Activated CD8-positive, alpha-beta T cell treated with anti-CD3 and anti-CD28 coated beads for 36 hours (primary cell): ENCODE data around the gene PDZD2. TPM values are rescaled to one million over a fixed set of nuclear protein-coding genes. Genes with fewer than 3 reads are reported as not detected.

Experiments
- ATAC-seq: fragments of 200-7000 bp; cut with Tn5 transposase; one replicate; pipeline ENCODE4 v1.10.0; 2021; ENCODE audit warnings: mild to moderate bottlenecking, moderate library complexity
- CTCF ChIA-PET: fragments of 350-600 bp; sonication (Branson Sonifier 250); formaldehyde crosslinking; loops from one replicate; lab custom pipeline; 2021; ENCODE audit warnings: antibody characterized with exemption; lab: Charles Lee
- POLR2A ChIA-PET: fragments of 350-600 bp; sonication (Branson Sonifier 250); formaldehyde crosslinking; loops from one replicate; lab custom pipeline; 2021; ENCODE audit warnings: antibody characterized with exemption; lab: Charles Lee
- DNase-seq: peaks from one replicate; pipeline ENCODE4 v3.0.0-alpha.2; 2020
- H3K27ac Mint-ChIP-seq: one replicate; pipeline ENCODE4 v1.8.0; 2021; ENCODE audit warnings: mild to moderate bottlenecking, mixed read lengths
- H3K27me3 Mint-ChIP-seq: one replicate; pipeline ENCODE4 v1.8.0; 2021; ENCODE audit warnings: mixed read lengths
- H3K36me3 Mint-ChIP-seq: one replicate; pipeline ENCODE4 v1.8.0; 2021; ENCODE audit warnings: low read depth, mixed read lengths
- H3K4me1 Mint-ChIP-seq: one replicate; pipeline ENCODE4 v1.8.0; 2021; ENCODE audit warnings: low read depth, mixed read lengths
- H3K4me3 Mint-ChIP-seq: one replicate; pipeline ENCODE4 v1.8.0; 2021; ENCODE audit warnings: mild to moderate bottlenecking, moderate library complexity, mixed read lengths
- H3K9me3 Mint-ChIP-seq: one replicate; pipeline ENCODE4 v1.8.0; 2021; ENCODE audit warnings: mixed read lengths
- intact Hi-C: fragments of 100-400 bp; cut with micrococcal nuclease; formaldehyde crosslinking; loops from one replicate; pipeline ENCODE4 v1.10.0; 2022
- total RNA-seq, 2 experiments: library from RNA; stranded (reverse); gene quantifications; one replicate each; pipeline ENCODE4 v1.2.3, GENCODE V29; 2021
- TF ChIP-seq, protein P1 (sequence below): fragments of 200-600 bp; IDR thresholded peaks from one replicate; pipeline ENCODE4 v1.8.0; 2022; ENCODE audit warnings: antibody characterized with exemption, mild to moderate bottlenecking

PDZD2 gene
- total RNA-seq, 2 experiments from 2014 or later, result not detected

DNA sequence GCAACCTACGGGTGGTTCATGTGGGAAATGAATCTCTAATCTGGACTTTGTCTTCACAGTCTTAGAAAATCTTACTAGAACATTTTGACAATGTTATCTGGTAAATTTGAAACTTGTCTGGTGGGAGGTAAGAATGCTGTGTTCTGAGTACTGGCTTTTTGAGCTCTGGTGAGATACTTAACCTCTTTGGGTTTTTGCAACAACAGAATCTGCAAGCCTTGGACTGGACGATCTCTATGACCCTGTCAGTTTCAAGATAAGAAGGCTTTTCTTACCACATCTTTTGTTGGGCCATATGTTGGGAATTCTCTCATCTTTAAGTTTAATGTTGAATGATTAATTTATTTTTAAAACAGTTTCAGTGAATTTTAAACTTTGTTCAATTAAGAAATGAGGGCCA, 422.3 kb downstream of the PDZD2 start:
- Mint-ChIP-seq H3K4me1 (no peaks in the 10 kb centered on the region), H3K4me3 (no peak overlapping the region), H3K27ac (no peak overlapping the region), H3K9me3 (no peaks in the 10 kb centered on the region), H3K27me3 (no peaks in the 10 kb centered on the region), H3K36me3 (no peaks in the 10 kb centered on the region)
- TF ChIP-seq, protein P1, sequence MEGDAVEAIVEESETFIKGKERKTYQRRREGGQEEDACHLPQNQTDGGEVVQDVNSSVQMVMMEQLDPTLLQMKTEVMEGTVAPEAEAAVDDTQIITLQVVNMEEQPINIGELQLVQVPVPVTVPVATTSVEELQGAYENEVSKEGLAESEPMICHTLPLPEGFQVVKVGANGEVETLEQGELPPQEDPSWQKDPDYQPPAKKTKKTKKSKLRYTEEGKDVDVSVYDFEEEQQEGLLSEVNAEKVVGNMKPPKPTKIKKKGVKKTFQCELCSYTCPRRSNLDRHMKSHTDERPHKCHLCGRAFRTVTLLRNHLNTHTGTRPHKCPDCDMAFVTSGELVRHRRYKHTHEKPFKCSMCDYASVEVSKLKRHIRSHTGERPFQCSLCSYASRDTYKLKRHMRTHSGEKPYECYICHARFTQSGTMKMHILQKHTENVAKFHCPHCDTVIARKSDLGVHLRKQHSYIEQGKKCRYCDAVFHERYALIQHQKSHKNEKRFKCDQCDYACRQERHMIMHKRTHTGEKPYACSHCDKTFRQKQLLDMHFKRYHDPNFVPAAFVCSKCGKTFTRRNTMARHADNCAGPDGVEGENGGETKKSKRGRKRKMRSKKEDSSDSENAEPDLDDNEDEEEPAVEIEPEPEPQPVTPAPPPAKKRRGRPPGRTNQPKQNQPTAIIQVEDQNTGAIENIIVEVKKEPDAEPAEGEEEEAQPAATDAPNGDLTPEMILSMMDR, result no peak
- ATAC-seq (no peak), DNase-seq (no peak)
- ChIA-PET CTCF (interaction anchor here (1.9 kb wide), 1 partner anchor 16 kb away, joined by 8 read pairs; no protein-coding TSS in a partner anchor), POLR2A (no interaction called here)
- intact Hi-C loops, result no loop called here

DNA sequence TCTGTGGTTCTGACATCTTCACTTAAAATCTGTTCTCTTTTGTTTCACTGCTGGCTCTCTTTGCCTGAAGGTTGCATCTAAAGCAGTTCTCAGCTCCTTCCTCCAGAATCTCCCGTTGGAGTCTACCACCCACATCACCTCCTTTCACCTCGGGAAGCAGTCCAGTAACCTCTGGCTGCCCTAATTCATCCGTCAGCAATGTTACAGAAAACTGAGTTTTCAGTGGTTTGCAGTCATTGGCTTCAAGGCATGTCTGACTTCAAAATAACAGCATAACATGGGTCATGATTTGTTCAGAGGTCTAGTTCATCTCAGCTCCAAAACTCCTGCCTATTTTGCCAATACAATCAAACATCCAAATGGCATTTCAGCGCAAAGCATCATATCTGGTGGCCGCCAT, 427.5 kb downstream of the PDZD2 start:
- TF ChIP-seq, protein P1, result no peak
- Mint-ChIP-seq H3K4me1 (no peaks in the 10 kb centered on the region), H3K9me3 (no peaks in the 10 kb centered on the region), H3K27me3 (no peaks in the 10 kb centered on the region), H3K27ac (no peak overlapping the region), H3K4me3 (no peak overlapping the region), H3K36me3 (no peaks in the 10 kb centered on the region)
- no peak for DNase-seq
- CTCF ChIA-PET, result interaction anchor here (1.1 to 1.4 kb wide), 3 partner anchors 10 to 26 kb away, joined by 3 to 5 read pairs (median 3); no protein-coding TSS in a partner anchor
- ATAC-seq, result no peak
- POLR2A ChIA-PET, result no interaction called here
- intact Hi-C loops, result no loop called here

DNA sequence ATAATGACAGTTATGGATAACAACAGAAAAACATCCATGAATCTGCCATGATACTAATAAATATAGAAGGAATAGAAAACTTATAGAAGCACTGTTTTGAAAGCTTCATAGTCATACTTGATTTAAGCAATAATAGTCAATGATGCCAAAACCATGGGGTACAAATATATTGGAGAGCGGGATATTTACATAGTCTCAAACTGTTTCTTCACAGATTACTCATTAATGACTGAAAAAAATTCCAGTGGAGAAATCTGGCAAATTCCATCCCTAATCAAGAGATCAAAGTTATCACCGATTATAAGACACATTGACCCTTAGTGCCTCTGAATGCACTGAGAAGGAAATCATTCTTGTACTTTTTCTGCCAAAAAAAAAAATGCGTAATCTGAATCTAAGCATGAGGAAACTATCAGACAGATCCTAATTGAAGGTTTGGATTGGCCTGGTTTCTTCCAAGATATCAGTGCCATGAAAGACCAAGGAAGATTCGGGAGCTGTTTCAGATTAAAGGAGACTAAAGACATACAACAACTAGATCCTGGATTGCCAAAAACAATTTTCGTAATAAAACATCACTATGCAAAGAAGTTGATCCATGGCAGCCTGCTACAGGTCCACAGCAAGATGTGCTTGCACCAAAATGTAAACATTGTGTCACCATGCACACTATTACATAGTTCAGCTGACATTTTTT, 429.0 kb downstream of the PDZD2 start:
- H3K9me3 Mint-ChIP-seq, result no peaks in the 10 kb centered on the region
- H3K36me3 Mint-ChIP-seq, result no peaks in the 10 kb centered on the region
- TF ChIP-seq, protein P1, result no peak
- ChIA-PET CTCF (interaction anchor here (1.4 to 1.5 kb wide), 2 partner anchors 9 to 25 kb away, joined by 3 to 9 read pairs; no protein-coding TSS in a partner anchor), POLR2A (interaction anchor here (0.6 kb wide), 1 partner anchor 70 kb away, joined by 3 read pairs; no protein-coding TSS in a partner anchor)
- DNase-seq (no peak), ATAC-seq (no peak)
- H3K27me3 Mint-ChIP-seq, result no peaks in the 10 kb centered on the region
- H3K4me3 Mint-ChIP-seq, result no peak overlapping the region
- intact Hi-C loops, result no loop called here
- no peak overlapping the region for H3K27ac Mint-ChIP-seq
- no peaks in the 10 kb centered on the region for H3K4me1 Mint-ChIP-seq

DNA sequence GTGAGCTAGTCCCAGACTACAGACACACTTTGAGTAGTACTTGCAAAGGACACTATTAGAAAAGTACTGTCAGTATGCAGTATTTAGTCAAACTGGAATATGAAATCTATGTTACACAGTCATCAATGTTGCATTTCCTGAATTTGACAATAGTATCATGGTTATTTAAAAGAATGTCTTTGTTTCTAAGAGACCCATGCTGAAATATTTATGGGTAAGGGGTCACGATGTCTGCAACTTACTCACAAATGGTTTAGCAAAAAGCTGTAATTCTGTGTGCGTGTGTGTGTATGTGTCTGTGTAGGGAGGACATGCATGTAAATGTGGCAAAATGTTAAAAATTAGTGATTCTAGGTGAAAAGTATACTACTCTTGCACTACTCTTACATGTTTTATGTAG, 429.6 kb downstream of the PDZD2 start:
- Mint-ChIP-seq H3K36me3 (no peaks in the 10 kb centered on the region), H3K4me3 (no peak overlapping the region), H3K4me1 (no peaks in the 10 kb centered on the region), H3K27ac (no peak overlapping the region), H3K9me3 (no peaks in the 10 kb centered on the region), H3K27me3 (no peaks in the 10 kb centered on the region)
- intact Hi-C loops, result no loop called here
- ChIA-PET POLR2A (no interaction called here), CTCF (interaction anchor here (1.5 to 2.5 kb wide), 2 partner anchors 8 to 24 kb away, joined by 6 to 9 read pairs; no protein-coding TSS in a partner anchor)
- no peak for ATAC-seq
- DNase-seq, result no peak
- TF ChIP-seq, protein P1, result no peak

DNA sequence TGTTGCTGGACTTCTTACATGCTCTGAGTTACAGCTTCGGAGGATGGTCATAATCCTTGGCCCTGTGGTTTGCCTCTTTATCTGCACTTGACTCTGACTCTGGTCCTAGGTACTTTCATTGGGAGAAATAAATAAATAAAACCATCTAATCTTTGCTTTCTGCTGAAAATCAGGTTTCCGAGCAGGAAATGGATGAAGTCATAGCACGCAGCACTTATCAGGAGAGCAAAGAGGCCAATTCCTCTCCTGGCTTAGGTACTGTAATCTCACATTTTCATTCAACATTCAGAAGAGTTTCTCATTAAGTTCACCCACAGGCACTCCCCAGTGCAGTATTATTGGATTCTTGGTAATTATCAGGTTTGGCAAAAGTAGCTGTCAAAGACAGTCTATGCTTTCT, 430.5 kb downstream of the PDZD2 start:
- CTCF ChIA-PET, result interaction anchor here (2.5 kb wide), 1 partner anchor 23 kb away, joined by 6 read pairs; no protein-coding TSS in a partner anchor
- TF ChIP-seq, protein P1, result no peak

More for the DNA sequence above, 430.5 kb downstream of the PDZD2 start:
- H3K4me3 Mint-ChIP-seq, result no peak overlapping the region
- ATAC-seq (no peak), DNase-seq (no peak)
- H3K27ac Mint-ChIP-seq, result no peak overlapping the region
- intact Hi-C loops, result no loop called here
- H3K27me3 Mint-ChIP-seq, result no peaks in the 10 kb centered on the region
- H3K4me1 Mint-ChIP-seq, result no peaks in the 10 kb centered on the region
- H3K9me3 Mint-ChIP-seq, result no peaks in the 10 kb centered on the region
- no peaks in the 10 kb centered on the region for H3K36me3 Mint-ChIP-seq
- POLR2A ChIA-PET, result no interaction called here
